ENCODE results near the gene TRIM67.

The TRIM67 gene

DNA sequence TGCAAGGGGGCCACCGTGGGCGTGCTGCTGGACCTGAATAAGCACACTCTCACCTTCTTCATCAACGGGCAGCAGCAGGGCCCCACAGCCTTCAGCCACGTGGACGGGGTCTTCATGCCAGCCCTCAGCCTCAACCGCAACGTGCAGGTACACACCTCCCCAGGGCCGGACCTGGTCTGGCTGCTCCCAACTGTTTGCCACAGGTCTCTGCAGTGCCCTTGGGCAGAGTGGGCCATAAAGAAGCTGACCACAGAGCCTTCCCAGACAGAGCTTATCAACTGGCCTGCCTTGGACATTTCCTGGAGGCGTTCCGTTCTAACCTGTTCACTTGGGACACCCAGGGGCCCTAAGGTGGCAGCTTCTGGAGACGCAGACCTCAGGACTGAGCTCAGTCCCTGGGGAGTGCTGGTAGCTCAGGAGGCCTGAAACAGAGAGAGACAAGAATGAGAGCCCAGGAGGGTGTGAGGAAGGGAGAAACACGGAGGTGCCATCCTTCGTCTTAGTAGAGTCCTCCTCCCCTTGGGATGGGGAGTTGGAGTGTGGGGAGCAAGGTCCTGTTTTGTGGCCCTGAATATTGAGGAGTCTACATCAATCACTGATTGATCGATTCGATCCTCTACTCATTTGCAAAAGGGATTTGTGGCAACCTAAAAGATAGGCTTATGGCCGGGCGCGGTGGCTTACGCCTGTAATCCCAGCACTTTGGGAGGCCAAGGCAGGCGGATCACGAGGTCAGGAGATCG is 52.1 kb downstream of the TRIM67 start:
- peaks cover 64% of the 10 kb centered on the region for H3K27me3 ChIP-seq (ENCODE audit: control insufficient read depth, insufficient read depth, low read length)
- H3K9me3 ChIP-seq (ENCODE audit: control insufficient read depth, insufficient read depth, low read length), result no peaks in the 10 kb centered on the region
- H3K9ac ChIP-seq (ENCODE audit: low read depth, low read length), result no peak overlapping the region
- H3K4me3 ChIP-seq (ENCODE audit: low read depth, low read length), result no peak overlapping the region
- no peaks in the 10 kb centered on the region for H3K4me1 ChIP-seq (ENCODE audit: control insufficient read depth, insufficient read depth, low read length)
- no peaks in the 10 kb centered on the region for H3K36me3 ChIP-seq (ENCODE audit: control insufficient read depth, insufficient read depth, low read length)

- no peak overlapping the region for H3K9ac ChIP-seq (ENCODE audit: low read depth, low read length)
These were observed 53.2 kb downstream of the TRIM67 start for GRCh38 chr1:231214918-231215680.

GRCh38 chr1:231215681-231216385 is 54.0 kb downstream of the TRIM67 start:
- Histone ChIP-seq H3K9ac (ENCODE audit: low read depth, low read length) (no peak overlapping the region), H3K27me3 (ENCODE audit: control insufficient read depth, insufficient read depth, low read length) (peaks cover 59% of the 10 kb centered on the region), H3K4me3 (ENCODE audit: low read depth, low read length) (no peak overlapping the region)

More at GRCh38 chr1:231214918-231215680, 53.2 kb downstream of the TRIM67 start:
- no peak overlapping the region for H3K4me3 ChIP-seq (ENCODE audit: low read depth, low read length)
- H3K27me3 ChIP-seq (ENCODE audit: control insufficient read depth, insufficient read depth, low read length), result peaks cover 62% of the 10 kb centered on the region
- no peaks in the 10 kb centered on the region for H3K36me3 ChIP-seq (ENCODE audit: control insufficient read depth, insufficient read depth, low read length)
- H3K9me3 ChIP-seq (ENCODE audit: control insufficient read depth, insufficient read depth, low read length), result no peaks in the 10 kb centered on the region
- H3K4me1 ChIP-seq (ENCODE audit: control insufficient read depth, insufficient read depth, low read length), result no peaks in the 10 kb centered on the region

DNA sequence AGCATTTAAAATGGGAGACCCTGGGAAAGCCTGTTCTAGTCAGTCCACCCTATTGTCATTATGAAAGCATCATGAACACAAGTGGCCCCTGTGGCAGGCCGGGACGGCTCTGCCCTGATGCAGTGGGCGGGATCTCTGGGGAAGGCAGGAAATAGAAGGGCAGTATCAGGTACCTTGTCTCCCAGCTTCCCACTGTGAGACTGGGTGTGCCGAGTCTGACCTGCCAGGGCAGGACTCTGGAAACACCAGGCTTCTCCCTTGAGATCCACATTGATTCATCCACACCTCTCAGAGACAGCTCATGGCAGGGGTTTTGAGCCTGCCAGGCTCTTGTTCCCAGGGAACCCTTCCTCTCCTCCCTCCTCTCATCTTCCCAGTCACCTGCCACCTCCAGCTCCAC is 54.6 kb downstream of the TRIM67 start:
- Histone ChIP-seq H3K36me3 (ENCODE audit: control insufficient read depth, insufficient read depth, low read length) (no peaks in the 10 kb centered on the region), H3K4me1 (ENCODE audit: control insufficient read depth, insufficient read depth, low read length) (no peaks in the 10 kb centered on the region), H3K9me3 (ENCODE audit: control insufficient read depth, insufficient read depth, low read length) (no peaks in the 10 kb centered on the region), H3K27me3 (ENCODE audit: control insufficient read depth, insufficient read depth, low read length) (peaks cover 57% of the 10 kb centered on the region), H3K9ac (ENCODE audit: low read depth, low read length) (no peak overlapping the region), H3K4me3 (ENCODE audit: low read depth, low read length) (no peak overlapping the region)

More at GRCh38 chr1:231215681-231216385, 54.0 kb downstream of the TRIM67 start:
- Histone ChIP-seq H3K36me3 (ENCODE audit: control insufficient read depth, insufficient read depth, low read length) (no peaks in the 10 kb centered on the region), H3K4me1 (ENCODE audit: control insufficient read depth, insufficient read depth, low read length) (no peaks in the 10 kb centered on the region), H3K9me3 (ENCODE audit: control insufficient read depth, insufficient read depth, low read length) (no peaks in the 10 kb centered on the region)

DNA sequence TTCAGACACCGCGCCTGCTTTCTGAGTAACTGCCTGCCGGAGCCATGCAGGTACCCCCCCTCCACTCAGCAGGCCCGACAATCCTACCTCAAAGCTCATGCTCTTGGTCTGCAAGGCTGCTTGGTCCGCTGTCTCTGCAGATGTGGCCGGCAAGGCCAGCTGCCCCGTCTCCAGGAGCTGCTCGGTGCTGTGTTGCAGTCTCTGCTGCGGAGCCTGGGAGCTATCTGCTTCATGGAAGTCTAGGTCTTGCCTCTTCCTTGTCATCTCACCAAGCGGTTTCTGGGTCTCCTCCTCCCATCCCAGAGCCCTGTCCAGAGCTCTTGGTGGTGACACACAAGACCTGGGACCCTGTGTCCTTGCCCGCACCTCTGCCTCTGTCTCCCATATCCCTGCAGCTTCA is 55.2 kb downstream of the TRIM67 start:
- Histone ChIP-seq H3K4me1 (ENCODE audit: control insufficient read depth, insufficient read depth, low read length) (no peaks in the 10 kb centered on the region), H3K4me3 (ENCODE audit: low read depth, low read length) (no peak overlapping the region), H3K9me3 (ENCODE audit: control insufficient read depth, insufficient read depth, low read length) (no peaks in the 10 kb centered on the region), H3K9ac (ENCODE audit: low read depth, low read length) (no peak overlapping the region), H3K36me3 (ENCODE audit: control insufficient read depth, insufficient read depth, low read length) (no peaks in the 10 kb centered on the region), H3K27me3 (ENCODE audit: control insufficient read depth, insufficient read depth, low read length) (peaks cover 55% of the 10 kb centered on the region)

GRCh38 chr1:231218078-231218477 is 56.2 kb downstream of the TRIM67 start:
- Histone ChIP-seq H3K9ac (ENCODE audit: low read depth, low read length) (no peak overlapping the region), H3K4me1 (ENCODE audit: control insufficient read depth, insufficient read depth, low read length) (no peaks in the 10 kb centered on the region), H3K9me3 (ENCODE audit: control insufficient read depth, insufficient read depth, low read length) (no peaks in the 10 kb centered on the region), H3K36me3 (ENCODE audit: control insufficient read depth, insufficient read depth, low read length) (no peaks in the 10 kb centered on the region), H3K27me3 (ENCODE audit: control insufficient read depth, insufficient read depth, low read length) (peaks cover 49% of the 10 kb centered on the region), H3K4me3 (ENCODE audit: low read depth, low read length) (no peak overlapping the region)

DNA sequence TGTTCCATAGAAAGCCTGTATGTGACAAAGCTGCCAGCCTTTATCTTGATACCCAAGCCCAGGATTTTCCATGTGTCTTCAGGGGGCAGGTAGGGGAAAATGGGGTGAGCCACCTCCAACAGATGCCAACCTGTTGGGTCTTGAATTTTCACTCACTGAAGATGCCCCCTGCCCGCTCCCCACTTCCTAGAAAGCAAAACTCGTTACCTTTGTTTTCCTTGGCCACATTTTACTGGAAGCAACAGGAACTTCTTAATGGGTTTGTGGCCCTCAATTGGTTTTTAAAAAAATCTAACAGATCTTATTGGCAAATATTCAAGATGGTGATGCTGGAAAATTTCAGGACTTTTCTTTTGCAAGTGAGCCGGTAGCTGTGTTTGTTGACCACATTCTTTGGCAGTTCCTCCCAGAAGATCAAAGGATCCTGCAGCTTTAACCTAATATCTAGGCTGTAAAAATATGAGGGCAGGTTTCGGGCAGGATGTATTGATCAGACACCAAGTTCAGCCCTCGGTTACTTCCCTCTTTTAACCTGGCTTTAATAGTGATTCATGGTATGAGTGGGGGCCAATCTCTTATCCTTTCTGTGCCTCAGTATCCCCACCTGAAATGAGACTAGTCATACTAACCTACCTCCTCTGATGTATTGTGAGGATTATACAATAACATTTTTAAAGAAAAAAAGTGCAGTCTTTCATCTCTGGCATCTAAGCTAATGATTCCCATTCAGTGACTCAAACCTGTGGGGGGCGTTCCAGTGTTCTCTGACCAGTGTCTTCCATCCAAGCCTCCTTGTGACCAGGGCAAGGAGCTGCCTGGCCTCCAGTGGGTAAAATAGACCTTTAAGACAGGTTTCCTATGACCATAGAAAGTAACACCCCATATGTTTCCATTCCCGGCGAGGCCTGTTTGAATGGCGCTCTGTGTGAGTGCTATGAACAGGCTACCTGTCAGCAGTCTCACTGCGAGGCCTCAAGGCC is 57.9 kb downstream of the TRIM67 start:
- H3K4me1 ChIP-seq (ENCODE audit: control insufficient read depth, insufficient read depth, low read length), result no peaks in the 10 kb centered on the region
- no peaks in the 10 kb centered on the region for H3K9me3 ChIP-seq (ENCODE audit: control insufficient read depth, insufficient read depth, low read length)
- peaks cover 37% of the 10 kb centered on the region for H3K27me3 ChIP-seq (ENCODE audit: control insufficient read depth, insufficient read depth, low read length)
- H3K9ac ChIP-seq (ENCODE audit: low read depth, low read length), result no peak overlapping the region
- H3K4me3 ChIP-seq (ENCODE audit: low read depth, low read length), result no peak overlapping the region
- no peaks in the 10 kb centered on the region for H3K36me3 ChIP-seq (ENCODE audit: control insufficient read depth, insufficient read depth, low read length)

- Histone ChIP-seq H3K27me3 (ENCODE audit: control insufficient read depth, insufficient read depth, low read length) (peaks cover 26% of the 10 kb centered on the region), H3K36me3 (ENCODE audit: control insufficient read depth, insufficient read depth, low read length) (no peaks in the 10 kb centered on the region), H3K9me3 (ENCODE audit: control insufficient read depth, insufficient read depth, low read length) (no peaks in the 10 kb centered on the region), H3K9ac (ENCODE audit: low read depth, low read length) (no peak overlapping the region), H3K4me1 (ENCODE audit: control insufficient read depth, insufficient read depth, low read length) (no peaks in the 10 kb centered on the region), H3K4me3 (ENCODE audit: low read depth, low read length) (no peak overlapping the region)
These were observed 58.9 kb downstream of the TRIM67 start for GRCh38 chr1:231220801-231221200.

GRCh38 chr1:231226156-231226555 is 64.3 kb downstream of the TRIM67 start:
- no peaks in the 10 kb centered on the region for H3K36me3 ChIP-seq (ENCODE audit: control insufficient read depth, insufficient read depth, low read length)
- H3K4me1 ChIP-seq (ENCODE audit: control insufficient read depth, insufficient read depth, low read length), result no peaks in the 10 kb centered on the region
- H3K27me3 ChIP-seq (ENCODE audit: control insufficient read depth, insufficient read depth, low read length), result no peaks in the 10 kb centered on the region
- H3K9ac ChIP-seq (ENCODE audit: low read depth, low read length), result no peak overlapping the region
- no peaks in the 10 kb centered on the region for H3K9me3 ChIP-seq (ENCODE audit: control insufficient read depth, insufficient read depth, low read length)
- H3K4me3 ChIP-seq (ENCODE audit: low read depth, low read length), result no peak overlapping the region

GRCh38 chr1:231231511-231231910 is 69.7 kb downstream of the TRIM67 start:
- H3K9me3 ChIP-seq (ENCODE audit: control insufficient read depth, insufficient read depth, low read length), result no peaks in the 10 kb centered on the region
- no peaks in the 10 kb centered on the region for H3K27me3 ChIP-seq (ENCODE audit: control insufficient read depth, insufficient read depth, low read length)
- no peak overlapping the region for H3K9ac ChIP-seq (ENCODE audit: low read depth, low read length)
- H3K36me3 ChIP-seq (ENCODE audit: control insufficient read depth, insufficient read depth, low read length), result no peaks in the 10 kb centered on the region
- no peaks in the 10 kb centered on the region for H3K4me1 ChIP-seq (ENCODE audit: control insufficient read depth, insufficient read depth, low read length)
- H3K4me3 ChIP-seq (ENCODE audit: low read depth, low read length), result no peak overlapping the region
